PC-9 (cell line): Measurements from ENCODE around the gene CAP2. TPM values are rescaled to one million over a fixed set of nuclear protein-coding genes. Genes with fewer than 3 reads are reported as not detected.

Source experiments
- BruUV-seq: library from RNA; stranded (reverse); fragments of 400-500 nt; replicated peaks from 2 replicates; lab custom pipeline; 2021; lab: Mats Ljungman, UMichigan
- CTCF ChIA-PET: fragments of 300-600 bp; sonication (Branson Sonifier 250); formaldehyde crosslinking; loops from one replicate; lab custom pipeline; 2022; ENCODE audit warnings: antibody characterized with exemption; lab: Charles Lee
- POLR2A ChIA-PET: fragments of 300-600 bp; sonication (Branson Sonifier 250); formaldehyde crosslinking; loops from one replicate; lab custom pipeline; 2022; ENCODE audit warnings: antibody characterized with exemption; ENCODE audit not compliant: unreplicated experiment; lab: Charles Lee
- DNase-seq, 2 experiments: peaks; one replicate each; pipeline versions ENCODE4 v3.0.0 to v3.0.0-alpha.2; 2015 to 2022; ENCODE audit warnings: mixed read lengths in 1 of 2
- H2AFZ ChIP-seq: fragments of 200-600 bp; sonication (generic); 2 replicates; pipeline ENCODE4 v1.8.1; 2017; ENCODE audit warnings: antibody characterized with exemption
- H3F3A ChIP-seq: fragments of 200-600 bp; sonication (generic); 2 replicates; pipeline ENCODE4 v1.8.1; 2017; ENCODE audit warnings: antibody characterized with exemption, mild to moderate bottlenecking, low read depth; ENCODE audit not compliant: insufficient read depth
- H3K27ac ChIP-seq: fragments of 200-600 bp; sonication (generic); 2 replicates; pipeline ENCODE4 v1.6.1; 2016; ENCODE audit warnings: mixed run types
- H3K27me3 ChIP-seq: fragments of 200-600 bp; sonication (generic); 2 replicates; pipeline ENCODE4 v1.6.1; 2016; ENCODE audit warnings: low read depth, mixed run types; ENCODE audit not compliant: insufficient read depth
- H3K36me3 ChIP-seq: fragments of 200-600 bp; sonication (generic); 2 replicates; pipeline ENCODE4 v1.6.1; 2016; ENCODE audit warnings: low read depth, mixed run types
- H3K4me1 ChIP-seq: fragments of 200-600 bp; sonication (generic); replicated peaks from 2 replicates; pipeline ENCODE4 v1.6.1; 2016; ENCODE audit warnings: mixed run types; ENCODE audit not compliant: insufficient read depth
- H3K4me2 ChIP-seq: fragments of 200-600 bp; sonication (generic); 2 replicates; pipeline ENCODE4 v1.6.1; 2017; ENCODE audit warnings: mixed run types
- H3K4me3 ChIP-seq: fragments of 200-600 bp; sonication (generic); 2 replicates; pipeline ENCODE4 v1.6.1; 2016; ENCODE audit warnings: mixed run types
- H3K79me2 ChIP-seq: fragments of 200-600 bp; sonication (generic); 2 replicates; pipeline ENCODE4 v1.6.1; 2017; ENCODE audit warnings: low read depth, mixed run types
- H3K9me2 ChIP-seq: fragments of 200-600 bp; sonication (generic); 2 replicates; pipeline ENCODE4 v1.8.1; 2017; ENCODE audit warnings: mild to moderate bottlenecking; ENCODE audit not compliant: insufficient read depth
- H3K9me3 ChIP-seq: fragments of 200-600 bp; sonication (generic); 2 replicates; pipeline ENCODE4 v1.8.1; 2016; ENCODE audit warnings: low read depth; ENCODE audit not compliant: insufficient read depth
- H4K20me1 ChIP-seq: fragments of 200-600 bp; sonication (generic); 2 replicates; pipeline ENCODE4 v1.8.1; 2017; ENCODE audit not compliant: insufficient read depth
- EZH2 ChIP-seq: fragments of 200-600 bp; sonication (generic); IDR thresholded peaks from 2 replicates; pipeline ENCODE4 v1.8.0; 2017; ENCODE audit warnings: antibody characterized with exemption, low read depth
- intact Hi-C: fragments of 100-400 bp; cut with micrococcal nuclease; formaldehyde crosslinking; loops from one replicate; pipeline ENCODE4 v1.10.0; 2022; ENCODE audit not compliant: unreplicated experiment
- total RNA-seq: library from RNA; stranded (reverse); gene quantifications from 2 replicates; pipeline ENCODE4 v1.2.3, GENCODE V29; 2021
- TF ChIP-seq, protein P1 (sequence below): fragments of 200-600 bp; sonication (generic); conservative IDR thresholded peaks from 2 replicates; pipeline ENCODE4 v1.6.1; 2017; ENCODE audit warnings: mixed run types, antibody characterized with exemption, mild to moderate bottlenecking, moderate library complexity

The CAP2 gene
- total RNA-seq, 1 experiment from 2014 or later: 12.0 TPM

GRCh38 chr6:17473554-17473953 is 80.2 kb downstream of the CAP2 start:
- Histone ChIP-seq H2AFZ (no peak overlapping the region), H3K36me3 (no peaks in the 10 kb centered on the region), H3K27ac (no peak overlapping the region), H4K20me1 (no peaks in the 10 kb centered on the region), H3K27me3 (no peaks in the 10 kb centered on the region), H3K4me3 (no peak overlapping the region), H3K9me3 (no peaks in the 10 kb centered on the region), H3K4me2 (no peak overlapping the region), H3K4me1 (no peaks in the 10 kb centered on the region), H3F3A (no peaks in the 10 kb centered on the region), H3K79me2 (no peaks in the 10 kb centered on the region), H3K9me2 (no peaks in the 10 kb centered on the region)
- intact Hi-C loops: no loop called here
- BruUV-seq: no TSS peak
- ChIA-PET CTCF (no interaction called here), POLR2A (interaction anchor here (0.7 kb wide), 1 partner anchor 116 kb away, joined by 4 read pairs; no protein-coding TSS in a partner anchor)
- TF ChIP-seq EZH2: no peak
- TF ChIP-seq, protein P1, sequence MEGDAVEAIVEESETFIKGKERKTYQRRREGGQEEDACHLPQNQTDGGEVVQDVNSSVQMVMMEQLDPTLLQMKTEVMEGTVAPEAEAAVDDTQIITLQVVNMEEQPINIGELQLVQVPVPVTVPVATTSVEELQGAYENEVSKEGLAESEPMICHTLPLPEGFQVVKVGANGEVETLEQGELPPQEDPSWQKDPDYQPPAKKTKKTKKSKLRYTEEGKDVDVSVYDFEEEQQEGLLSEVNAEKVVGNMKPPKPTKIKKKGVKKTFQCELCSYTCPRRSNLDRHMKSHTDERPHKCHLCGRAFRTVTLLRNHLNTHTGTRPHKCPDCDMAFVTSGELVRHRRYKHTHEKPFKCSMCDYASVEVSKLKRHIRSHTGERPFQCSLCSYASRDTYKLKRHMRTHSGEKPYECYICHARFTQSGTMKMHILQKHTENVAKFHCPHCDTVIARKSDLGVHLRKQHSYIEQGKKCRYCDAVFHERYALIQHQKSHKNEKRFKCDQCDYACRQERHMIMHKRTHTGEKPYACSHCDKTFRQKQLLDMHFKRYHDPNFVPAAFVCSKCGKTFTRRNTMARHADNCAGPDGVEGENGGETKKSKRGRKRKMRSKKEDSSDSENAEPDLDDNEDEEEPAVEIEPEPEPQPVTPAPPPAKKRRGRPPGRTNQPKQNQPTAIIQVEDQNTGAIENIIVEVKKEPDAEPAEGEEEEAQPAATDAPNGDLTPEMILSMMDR: no peak
- no peak for DNase-seq

DNA sequence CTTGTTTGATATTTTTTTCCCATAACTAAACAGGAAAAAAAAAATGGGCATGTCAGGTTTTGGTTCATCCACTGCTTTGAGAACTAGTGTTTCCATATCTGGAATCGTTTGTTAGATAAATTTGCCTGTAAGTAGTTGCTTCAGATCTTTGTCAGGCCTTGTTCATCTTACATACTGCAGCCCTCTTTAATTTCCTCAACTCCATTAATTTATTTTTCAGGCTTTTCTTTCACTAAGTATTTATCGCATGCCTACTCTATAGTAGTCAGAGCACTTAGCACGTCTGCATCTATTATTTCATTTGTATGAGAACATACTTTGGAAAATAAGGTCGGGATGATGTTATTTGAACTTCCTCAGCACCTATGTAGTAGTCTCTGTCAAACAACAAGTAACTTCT is 80.9 kb downstream of the CAP2 start:
- DNase-seq: no peak
- Histone ChIP-seq H3K36me3 (no peaks in the 10 kb centered on the region), H4K20me1 (no peaks in the 10 kb centered on the region), H3K79me2 (no peaks in the 10 kb centered on the region), H3K4me1 (no peaks in the 10 kb centered on the region), H3K9me3 (no peaks in the 10 kb centered on the region), H2AFZ (no peak overlapping the region), H3F3A (no peaks in the 10 kb centered on the region), H3K9me2 (no peaks in the 10 kb centered on the region), H3K27ac (no peak overlapping the region), H3K4me3 (no peak overlapping the region), H3K27me3 (no peaks in the 10 kb centered on the region), H3K4me2 (no peak overlapping the region)
- POLR2A ChIA-PET: interaction anchor here (0.7 kb wide), 1 partner anchor 115 kb away, joined by 4 read pairs; no protein-coding TSS in a partner anchor
- BruUV-seq: no TSS peak
- CTCF ChIA-PET: no interaction called here
- intact Hi-C loops: no loop called here
- TF ChIP-seq, protein P1: no peak
- TF ChIP-seq EZH2: no peak

GRCh38 chr6:17475606-17476244 is 82.3 kb downstream of the CAP2 start:
- H3K79me2 ChIP-seq: no peaks in the 10 kb centered on the region
- H3K4me3 ChIP-seq: no peak overlapping the region
- H3K4me2 ChIP-seq: no peak overlapping the region
- intact Hi-C loops: no loop called here
- no peaks in the 10 kb centered on the region for H3K9me3 ChIP-seq
- ChIA-PET CTCF (no interaction called here), POLR2A (no interaction called here)
- no peaks in the 10 kb centered on the region for H4K20me1 ChIP-seq
- BruUV-seq: no TSS peak
- H3K9me2 ChIP-seq: no peaks in the 10 kb centered on the region
- H3F3A ChIP-seq: no peaks in the 10 kb centered on the region
- no peak overlapping the region for H3K27ac ChIP-seq
- DNase-seq: no peak
- no peaks in the 10 kb centered on the region for H3K36me3 ChIP-seq
- H3K27me3 ChIP-seq: no peaks in the 10 kb centered on the region
- TF ChIP-seq EZH2: no peak
- TF ChIP-seq, protein P1: no peak
- no peak overlapping the region for H2AFZ ChIP-seq
- no peaks in the 10 kb centered on the region for H3K4me1 ChIP-seq
